Esophagus muscularis mucosa (tissue), 3 donors: Measurements from ENCODE around the gene ZNF311.

Experiments used
- POLR2A ChIP-seq: fragments of 450-650 bp; IDR thresholded peaks from one replicate; pipeline ENCODE4 v1.6.1; 2017; ENCODE audit warnings: antibody characterized with exemption, moderate library complexity, mild to moderate bottlenecking, low read depth
- TF ChIP-seq, protein P1 (sequence below), 3 experiments: fragments of 200-600 bp in 2 of 3; fragments of 450-650 bp in 1 of 3; sonication (generic) in 2 of 3; IDR thresholded peaks; one replicate each; pipeline ENCODE4 v1.5.1; 2017 to 2019; ENCODE audit warnings: antibody characterized with exemption in 3 of 3, mild to moderate bottlenecking in 2 of 3, moderate library complexity in 1 of 3

DNA sequence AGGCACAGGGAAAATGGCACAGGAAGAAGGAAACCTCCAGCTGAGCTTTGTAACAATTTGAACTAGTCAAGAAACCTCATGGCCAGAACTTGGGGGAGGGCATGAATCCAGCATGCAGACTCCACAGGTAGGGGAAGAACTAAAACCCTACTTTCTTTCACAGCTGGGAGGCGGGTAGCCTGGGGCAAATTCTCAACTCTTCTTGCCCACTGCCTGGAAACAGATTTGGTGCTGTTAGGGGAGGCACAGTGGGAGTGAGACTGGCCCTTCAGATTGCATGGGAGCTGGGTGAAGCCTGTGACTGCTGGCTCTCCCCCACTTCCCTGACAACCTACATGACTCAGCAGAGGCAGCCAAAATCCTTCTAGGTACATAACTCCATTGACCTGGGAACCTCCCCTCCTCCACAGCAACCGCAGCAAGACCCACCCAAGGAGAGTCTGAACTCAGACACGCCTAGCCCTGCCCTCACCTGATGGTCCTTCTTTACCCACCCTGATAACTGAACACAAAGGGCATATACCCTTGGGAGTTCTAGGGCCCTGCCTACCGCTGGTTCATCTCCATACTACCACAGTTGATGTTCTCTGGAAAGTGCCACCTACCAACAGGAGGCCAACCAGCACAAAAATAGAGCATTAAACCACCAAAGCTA is 44.1 kb downstream of the ZNF311 start:
- TF ChIP-seq, protein P1, sequence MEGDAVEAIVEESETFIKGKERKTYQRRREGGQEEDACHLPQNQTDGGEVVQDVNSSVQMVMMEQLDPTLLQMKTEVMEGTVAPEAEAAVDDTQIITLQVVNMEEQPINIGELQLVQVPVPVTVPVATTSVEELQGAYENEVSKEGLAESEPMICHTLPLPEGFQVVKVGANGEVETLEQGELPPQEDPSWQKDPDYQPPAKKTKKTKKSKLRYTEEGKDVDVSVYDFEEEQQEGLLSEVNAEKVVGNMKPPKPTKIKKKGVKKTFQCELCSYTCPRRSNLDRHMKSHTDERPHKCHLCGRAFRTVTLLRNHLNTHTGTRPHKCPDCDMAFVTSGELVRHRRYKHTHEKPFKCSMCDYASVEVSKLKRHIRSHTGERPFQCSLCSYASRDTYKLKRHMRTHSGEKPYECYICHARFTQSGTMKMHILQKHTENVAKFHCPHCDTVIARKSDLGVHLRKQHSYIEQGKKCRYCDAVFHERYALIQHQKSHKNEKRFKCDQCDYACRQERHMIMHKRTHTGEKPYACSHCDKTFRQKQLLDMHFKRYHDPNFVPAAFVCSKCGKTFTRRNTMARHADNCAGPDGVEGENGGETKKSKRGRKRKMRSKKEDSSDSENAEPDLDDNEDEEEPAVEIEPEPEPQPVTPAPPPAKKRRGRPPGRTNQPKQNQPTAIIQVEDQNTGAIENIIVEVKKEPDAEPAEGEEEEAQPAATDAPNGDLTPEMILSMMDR (IDR thresholded peaks at IDR 0.05): no peak
- no peak for TF ChIP-seq POLR2A
